GM21717 (cell line): ENCODE results near the gene TRIM8.

Source experiments
- ATAC-seq: cut with Tn5 transposase; IDR thresholded peaks from one replicate; pipeline ENCODE4 v1.9.1; 2021; ENCODE audit warnings: mild to moderate bottlenecking, moderate library complexity; ENCODE audit not compliant: unreplicated experiment

Gene TRIM8

GRCh38 chr10:102644066-102644645 lies at the start of gene TRIM8:
TRIM8 (plus strand) TSS chr10:102644479; CDS start chr10:102644618, 139 bp downstream.
- no peak for ATAC-seq

- ATAC-seq = no peak
These were observed 49.0 kb upstream of the TRIM8 start for GRCh38 chr10:102595293-102595692.

GRCh38 chr10:102595897-102596296 lies 48.4 kb upstream of the TRIM8 start:
- ATAC-seq = no peak

GRCh38 chr10:102596506-102596971 lies 47.7 kb upstream of the TRIM8 start:
- ATAC-seq = no peak

GRCh38 chr10:102597131-102597991 lies 46.9 kb upstream of the TRIM8 start:
- no peak for ATAC-seq

- no peak for ATAC-seq
These were observed 46.0 kb upstream of the TRIM8 start for GRCh38 chr10:102598243-102598642.

GRCh38 chr10:102599565-102600327 lies 44.5 kb upstream of the TRIM8 start:
- no peak for ATAC-seq

- ATAC-seq = no peak
These were observed 43.5 kb upstream of the TRIM8 start for GRCh38 chr10:102600816-102601215.

GRCh38 chr10:102601639-102602038 lies 42.6 kb upstream of the TRIM8 start:
- ATAC-seq = no peak

- ATAC-seq = no peak
These were observed 41.8 kb upstream of the TRIM8 start for GRCh38 chr10:102602272-102603045.

- no peak for ATAC-seq
These were observed 40.3 kb upstream of the TRIM8 start for GRCh38 chr10:102603946-102604345.

- ATAC-seq = no peak
These were observed 39.8 kb upstream of the TRIM8 start for GRCh38 chr10:102604439-102604841.

GRCh38 chr10:102605712-102606111 lies 38.6 kb upstream of the TRIM8 start:
- ATAC-seq = no peak

- no peak for ATAC-seq
These were observed 35.8 kb upstream of the TRIM8 start for GRCh38 chr10:102608487-102608886.

- ATAC-seq = no peak
These were observed 33.8 kb upstream of the TRIM8 start for GRCh38 chr10:102610441-102610887.

- ATAC-seq = no peak
These were observed 32.7 kb upstream of the TRIM8 start for GRCh38 chr10:102611514-102612087.

GRCh38 chr10:102612964-102613275 lies 31.4 kb upstream of the TRIM8 start:
- no peak for ATAC-seq

- no peak for ATAC-seq
These were observed 31.0 kb upstream of the TRIM8 start for GRCh38 chr10:102613286-102613685.

GRCh38 chr10:102613785-102614184 lies 30.5 kb upstream of the TRIM8 start:
- ATAC-seq = no peak

- ATAC-seq = no peak
These were observed 29.4 kb upstream of the TRIM8 start for GRCh38 chr10:102614888-102615287.
